HG02571 (cell line): ENCODE data around the gene ATP6V0B.

Experiments used
- ATAC-seq: cut with Tn5 transposase; IDR thresholded peaks from one replicate; pipeline ENCODE4 v1.9.1; 2021; ENCODE audit warnings: mild to moderate bottlenecking, moderate library complexity; ENCODE audit not compliant: unreplicated experiment

The ATP6V0B gene

DNA sequence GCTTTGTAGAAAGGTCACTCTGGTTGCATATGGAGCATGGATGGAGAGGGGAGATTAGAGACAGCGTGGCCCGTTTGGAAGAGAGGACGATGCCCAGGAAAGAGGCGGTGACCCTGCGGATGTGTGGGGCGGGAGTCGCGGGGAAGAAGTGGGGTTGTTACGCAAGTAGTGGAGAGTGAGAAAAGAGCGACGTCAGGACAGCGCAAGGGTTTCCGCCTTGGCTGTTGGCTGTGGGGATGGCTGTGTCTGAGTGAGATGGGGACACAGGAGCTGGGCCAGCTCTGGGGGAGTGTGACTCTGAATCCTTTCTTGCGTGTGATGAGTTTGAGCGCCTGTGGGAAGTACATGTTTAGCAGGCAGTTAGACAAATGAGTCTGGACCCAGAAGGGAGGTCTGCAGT, 8.0 kb downstream of the ATP6V0B start:
- no peak for ATAC-seq

- ATAC-seq: no peak
These were observed 8.6 kb downstream of the ATP6V0B start for GRCh38 chr1:43983253-43983899.

GRCh38 chr1:43984855-43985254, 10.1 kb downstream of the ATP6V0B start:
- ATAC-seq: no peak

DNA sequence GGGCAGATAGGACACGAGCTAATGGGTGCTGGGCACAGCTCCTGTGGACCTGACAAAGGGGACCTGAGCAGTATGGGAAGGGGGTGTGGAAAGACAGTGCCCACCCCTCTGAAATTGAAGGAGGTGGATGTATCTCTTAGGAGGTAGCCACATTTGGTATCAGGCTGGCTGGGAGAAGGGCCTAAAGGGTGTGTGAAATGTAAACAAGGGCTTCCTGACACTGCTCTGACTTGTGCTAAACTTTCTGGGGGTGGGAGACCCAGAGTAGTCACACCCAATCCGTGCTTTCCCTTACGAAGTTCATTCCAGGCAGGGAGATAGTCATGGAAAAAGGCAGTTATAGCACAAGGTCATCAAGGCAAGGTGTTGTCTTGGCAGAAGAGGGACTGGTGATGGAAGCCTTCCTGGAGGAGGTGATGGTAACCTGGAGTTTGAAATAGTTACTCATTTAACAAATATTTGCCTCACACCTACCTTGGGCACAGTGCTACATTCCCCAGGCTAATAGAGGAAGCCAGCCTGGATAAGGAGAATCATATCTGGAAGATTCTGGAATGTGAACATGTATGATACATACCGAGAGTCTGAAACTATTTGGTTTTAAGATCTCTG, 11.3 kb downstream of the ATP6V0B start:
- no peak for ATAC-seq

DNA sequence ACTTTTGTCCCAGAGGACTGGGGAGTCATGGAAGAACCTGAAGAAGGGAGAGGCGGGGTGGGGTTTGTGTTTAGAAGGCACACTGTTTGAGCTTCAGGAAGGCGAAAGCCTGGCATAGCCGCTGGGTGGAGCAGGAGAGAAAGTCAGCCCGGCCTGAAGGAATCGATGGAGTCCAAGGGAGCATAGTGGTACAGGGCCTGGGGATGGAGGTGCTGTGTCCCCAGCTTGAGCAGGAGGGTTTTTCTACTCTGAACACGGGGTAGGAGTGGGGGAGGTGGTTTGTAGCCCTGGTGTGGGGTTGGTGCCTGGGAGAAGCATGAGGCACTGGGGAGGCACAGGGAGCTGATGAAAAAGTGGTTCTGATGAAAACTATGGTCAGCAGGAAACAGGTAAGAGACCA, 12.0 kb downstream of the ATP6V0B start:
- no peak for ATAC-seq

DNA sequence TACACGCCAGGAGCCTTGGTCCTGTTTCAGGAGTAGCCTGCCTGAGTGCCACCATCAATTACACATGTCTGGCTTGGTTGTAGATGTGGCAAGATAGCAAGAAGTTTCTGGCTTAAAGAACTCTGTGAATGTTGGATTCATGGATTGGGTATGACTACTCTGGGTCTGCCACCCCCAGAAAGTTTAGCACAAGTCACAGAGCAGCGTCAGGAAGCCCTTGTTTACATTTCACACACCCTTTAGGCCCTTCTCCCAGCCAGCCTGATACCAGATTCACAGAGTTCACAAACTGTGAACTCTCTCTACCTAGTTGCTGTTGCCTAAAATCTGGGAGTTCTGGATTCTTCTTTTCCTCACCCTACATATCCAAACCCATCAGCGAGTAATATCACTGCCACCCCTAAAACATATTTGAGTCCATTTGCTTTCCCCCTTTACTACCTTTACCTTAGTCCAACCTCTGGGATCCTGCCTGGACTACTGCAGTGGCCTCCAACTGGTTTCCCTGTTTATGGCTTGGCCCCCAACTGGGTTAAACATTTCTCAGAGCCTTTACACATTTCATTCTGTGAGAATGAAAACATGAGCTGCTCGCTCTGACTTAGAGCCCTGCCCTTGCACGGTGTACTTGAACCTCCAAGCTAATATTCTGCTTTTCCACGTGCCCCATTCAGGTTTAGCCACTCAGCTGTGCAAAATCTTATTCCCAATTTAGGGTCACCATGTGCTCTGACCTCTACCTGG, 12.6 kb downstream of the ATP6V0B start:
- ATAC-seq: no peak

GRCh38 chr1:43990271-43991199, 15.8 kb downstream of the ATP6V0B start:
- ATAC-seq: no peak

DNA sequence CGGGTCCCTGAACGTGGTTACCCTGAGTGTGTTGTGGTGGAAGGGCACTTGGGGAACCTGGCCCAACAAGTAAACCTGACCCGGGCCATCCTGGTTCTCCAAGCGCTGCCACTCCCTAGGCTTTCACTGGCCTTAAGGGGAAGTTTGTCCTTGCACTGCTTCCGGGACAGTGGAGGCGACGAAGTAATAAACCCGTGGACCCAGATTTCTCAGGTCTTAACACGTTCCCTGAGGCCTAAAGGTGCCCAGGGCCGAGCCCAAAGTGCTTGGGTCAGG, 16.4 kb downstream of the ATP6V0B start:
- no peak for ATAC-seq

DNA sequence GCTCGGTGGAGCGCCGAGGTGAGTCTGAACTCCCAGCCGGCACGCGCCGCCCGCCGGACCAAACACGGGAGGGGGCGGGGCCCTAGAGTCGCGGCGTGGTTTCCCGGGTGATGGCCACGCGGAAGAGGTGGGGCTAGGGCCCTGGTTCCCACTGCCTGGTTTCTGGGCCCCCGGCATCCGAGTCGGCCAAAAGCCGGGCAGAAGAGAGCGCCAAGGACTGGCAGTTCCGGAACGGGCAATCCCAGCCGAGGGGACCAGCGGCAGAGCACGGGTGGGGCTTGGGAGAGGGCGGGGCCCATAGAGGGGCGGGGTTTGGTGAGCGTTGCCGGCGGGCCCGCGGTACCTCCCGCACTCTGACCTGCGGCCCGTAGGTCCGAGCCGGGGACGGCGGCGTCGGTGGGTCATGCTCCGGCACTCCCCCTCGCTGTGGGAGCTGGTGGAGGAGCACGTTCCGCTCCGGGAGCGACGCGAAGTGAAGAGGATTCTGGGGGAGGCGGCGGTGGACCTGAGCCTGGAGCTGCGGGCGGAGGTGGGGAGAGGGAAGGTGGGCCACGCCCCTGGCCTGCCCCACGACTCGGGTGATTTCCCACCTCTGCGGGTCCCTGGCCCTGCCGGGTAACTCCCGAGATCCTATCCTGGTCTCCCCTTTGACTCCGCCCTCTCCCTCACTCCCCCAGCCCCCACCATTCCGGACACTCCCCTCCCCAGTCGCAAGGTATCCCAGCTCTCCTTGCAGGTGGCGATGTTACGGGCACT, 16.9 kb downstream of the ATP6V0B start, which contains the start of gene CCDC24:
Gene CCDC24 (plus strand): TSS at position 124 of the 756 bp plus-strand sequence. CDS start 280 bp downstream, at position 404.
- peak; percentile 67 for ATAC-seq

DNA sequence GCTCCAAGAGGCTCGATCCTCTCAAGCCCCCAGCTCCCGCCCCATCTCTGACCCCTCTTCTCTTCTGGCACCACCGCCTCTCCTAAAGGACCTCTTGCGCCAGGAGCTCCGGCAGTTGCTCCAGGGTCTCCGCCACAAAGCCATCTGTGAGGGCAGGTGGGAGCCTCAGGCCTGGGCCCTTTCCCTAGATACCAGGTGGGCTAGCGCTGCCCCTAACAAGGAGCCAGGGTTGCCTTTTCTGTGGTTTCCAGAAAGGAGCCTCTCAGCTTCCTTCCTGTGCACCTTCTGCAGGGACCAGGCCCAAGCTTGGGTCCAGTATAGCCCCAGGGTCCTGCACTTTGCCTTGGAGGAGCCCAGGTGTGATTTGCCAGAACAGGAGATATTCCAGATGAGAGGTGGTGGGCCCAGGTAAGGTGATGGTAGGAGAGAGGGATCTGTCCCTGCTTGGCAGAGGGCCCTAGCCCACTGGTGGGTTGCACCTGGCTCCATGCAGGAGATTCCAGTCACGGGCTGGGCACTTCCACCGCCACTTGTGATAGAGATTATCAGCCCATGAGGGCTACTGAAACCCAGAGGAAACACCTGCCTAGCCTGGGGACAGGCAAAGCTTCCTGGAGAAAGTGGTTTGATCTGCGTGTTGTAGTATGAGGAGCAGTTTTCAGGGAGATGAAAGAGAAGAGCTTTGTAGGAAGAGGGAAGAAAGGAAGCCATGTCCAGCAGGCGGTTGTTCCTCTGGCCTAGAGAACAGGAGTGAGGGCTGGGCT, 17.7 kb downstream of the ATP6V0B start:
- ATAC-seq: no peak

- ATAC-seq: no peak
These were observed 18.6 kb downstream of the ATP6V0B start for GRCh38 chr1:43993206-43993914.

GRCh38 chr1:43994071-43994470, 19.3 kb downstream of the ATP6V0B start:
- ATAC-seq: no peak

GRCh38 chr1:43994794-43995790, 20.3 kb downstream of the ATP6V0B start:
- no peak for ATAC-seq

GRCh38 chr1:43995984-43996732, 21.4 kb downstream of the ATP6V0B start:
- no peak for ATAC-seq

GRCh38 chr1:43996733-43997115, 22.0 kb downstream of the ATP6V0B start:
- no peak for ATAC-seq

GRCh38 chr1:43997295-43997999, 22.7 kb downstream of the ATP6V0B start:
- ATAC-seq: no peak

DNA sequence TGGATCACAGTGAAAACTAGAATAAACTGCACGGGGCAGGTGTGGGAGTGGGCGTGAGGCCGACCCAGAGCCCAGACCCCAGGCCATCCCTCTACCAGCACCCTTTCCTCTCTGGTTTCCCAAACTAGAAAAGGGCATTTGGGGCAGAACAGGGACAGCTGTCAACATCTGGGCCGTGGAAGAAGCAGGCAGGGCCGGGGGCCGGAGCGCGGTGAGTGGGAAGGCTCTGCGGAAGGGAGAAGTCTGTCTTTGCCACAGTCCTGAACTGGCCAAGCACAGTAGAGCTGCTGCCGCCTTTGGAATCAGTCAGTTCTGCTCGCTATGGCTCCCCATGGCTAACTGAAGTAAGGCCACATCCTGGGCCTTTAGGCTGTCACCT, 23.2 kb downstream of the ATP6V0B start:
- ATAC-seq: no peak
